K562 (cell line): ENCODE data around the gene ATP5F1D. TPM values are rescaled to one million over a fixed set of nuclear protein-coding genes. Genes with fewer than 3 reads are reported as not detected.
A peak's percentile ranks its signal among the peaks of the same experiment; 100 is the strongest.

Source experiments
- FOXM1 ChIP-seq, 2 experiments: fragments of 450-650 bp in 1 of 2; sonication (generic) in 1 of 2; formaldehyde crosslinking in 1 of 2; IDR thresholded peaks; 2 replicates each; pipeline versions ENCODE4 v1.6.1 to v1.9.0; 2017 to 2022; ENCODE audit warnings: low read depth in 2 of 2, mild to moderate bottlenecking in 2 of 2, missing genetic modification reagents in 1 of 2, moderate library complexity in 1 of 2
- HDAC8 ChIP-seq: fragments of 450-650 bp; IDR thresholded peaks from 2 replicates; pipeline ENCODE4 v1.6.1; 2016; ENCODE audit warnings: mild to moderate bottlenecking, missing genetic modification characterization, moderate library complexity, missing compliant biosample characterization
- LEF1 ChIP-seq: fragments of 450-650 bp; IDR thresholded peaks from 2 replicates; pipeline ENCODE4 v1.6.1; 2016; ENCODE audit warnings: mild to moderate bottlenecking
- NFE2L1 ChIP-seq: fragments of 450-650 bp; IDR thresholded peaks from 2 replicates; pipeline ENCODE4 v1.6.1; 2016; ENCODE audit warnings: missing genetic modification characterization, low read depth, mild to moderate bottlenecking, missing compliant biosample characterization, moderate library complexity, borderline replicate concordance
- PHF20 ChIP-seq: fragments of 450-650 bp; IDR thresholded peaks from 2 replicates; pipeline ENCODE4 v1.6.1; 2018; ENCODE audit not compliant: partially characterized antibody
- POLR3A ChIP-seq: IDR thresholded peaks from 2 replicates; pipeline ENCODE4 v1.6.1; 2011; ENCODE audit warnings: borderline replicate concordance, mild to moderate bottlenecking, moderate library complexity; ENCODE audit not compliant: insufficient read length, insufficient read depth; ENCODE audit errors: extremely low read depth
- SMARCA5 ChIP-seq: fragments of 450-650 bp; IDR thresholded peaks from 2 replicates; pipeline ENCODE4 v1.6.1; 2016
- SRF ChIP-seq, 2 experiments: fragments of 250-450, 450-650 bp in 1 of 2; sonication (Bioruptor Pico) in 1 of 2; sonication (generic) in 1 of 2; formaldehyde crosslinking; IDR thresholded peaks; 2 replicates each; pipeline versions ENCODE4 v1.5.0 to v1.5.1; 2020 to 2022; ENCODE audit warnings: mild to moderate bottlenecking in 1 of 2, missing genetic modification reagents in 1 of 2
- SRSF9 ChIP-seq: fragments of 200-400 bp; formaldehyde crosslinking; IDR thresholded peaks from 2 replicates; pipeline ENCODE4 v1.6.1; 2017; ENCODE audit warnings: low read depth, low read length, borderline replicate concordance
- SUPT5H ChIP-seq: fragments of 450-650 bp; IDR thresholded peaks from 2 replicates; pipeline ENCODE4 v1.6.1; 2016
- TEAD1 ChIP-seq, 2 experiments: fragments of 450-650 bp in 1 of 2; sonication (generic) in 1 of 2; formaldehyde crosslinking; IDR thresholded peaks; 2 replicates each; pipeline versions ENCODE4 v1.4.0 to v1.8.0; 2020 to 2022; ENCODE audit warnings: mild to moderate bottlenecking in 2 of 2, missing genetic modification reagents in 1 of 2
- UBTF ChIP-seq, 2 experiments: IDR thresholded peaks; 2 replicates each; pipeline ENCODE4 v1.6.1; 2012; ENCODE audit warnings: improper control_type of control experiment in 2 of 2, low read depth in 2 of 2, low read length in 2 of 2, borderline replicate concordance in 1 of 2
- XRCC4 ChIP-seq: IDR thresholded peaks from one replicate; pipeline ENCODE4 v1.6.1; 2011; ENCODE audit not compliant: insufficient read depth, insufficient read length; ENCODE audit errors: extremely low read depth
- ZFP30 ChIP-seq: fragments of 250-450 bp; sonication (Bioruptor Pico); IDR thresholded peaks from 2 replicates; pipeline ENCODE4 v1.8.0; 2022; ENCODE audit warnings: moderate library complexity, mild to moderate bottlenecking, inconsistent platforms, borderline replicate concordance
- ZNF23 ChIP-seq: fragments of 250-450 bp; sonication (Bioruptor Pico); IDR thresholded peaks from 2 replicates; pipeline ENCODE4 v1.4.0; 2020; ENCODE audit warnings: mild to moderate bottlenecking
- ZNF507 ChIP-seq: conservative IDR thresholded peaks from 2 replicates; pipeline ENCODE4 v1.6.1; 2017; ENCODE audit warnings: missing genetic modification characterization, missing compliant biosample characterization
- ZNF609 ChIP-seq: sonication (generic); formaldehyde crosslinking; IDR thresholded peaks from 2 replicates; pipeline ENCODE4 v1.8.1; 2023; ENCODE audit warnings: missing genetic modification reagents, mild to moderate bottlenecking, borderline replicate concordance
- polyA plus RNA-seq, 8 experiments: library from polyadenylated mRNA; depleted of rRNA in 4 of 8; stranded (reverse) in 5 of 8; unstranded in 3 of 8; fragments of >200 nt; fragmentation: Nextera tagmentation in 2 of 8; fragmentation: Illumina TruSeq in 1 of 8; extraction: Ambion mirVana in 2 of 8; extraction: Trizol in 1 of 8; gene quantifications; 2 replicates each; pipeline versions ENCODE4 v1.2.1 to v1.2.3, GENCODE V29; 2011 to 2014; ENCODE audit warnings: inconsistent platforms in 1 of 8, missing spikeins in 1 of 8
- total RNA-seq, 7 experiments: library from RNA; depleted of rRNA in 6 of 7; stranded (reverse); fragments of >200 nt in 6 of 7; fragmentation: Illumina TruSeq in 2 of 7; extraction: Trizol in 2 of 7; gene quantifications; 2 replicates each; pipeline versions ENCODE4 v1.2.1 to v1.2.3, GENCODE V29; 2011 to 2021; ENCODE audit warnings: low replicate concordance in 1 of 7
- TF ChIP-seq, protein P1 (sequence below): fragments of 450-650 bp; formaldehyde crosslinking; conservative IDR thresholded peaks from 2 replicates; pipeline ENCODE4 v1.4.0; 2022; ENCODE audit warnings: mild to moderate bottlenecking, missing genetic modification characterization

ATP5F1D gene
- total and polyA plus RNA-seq, 9 of the 15 experiments (the other 6 are each of a cell fraction or from before 2014, with no cell fraction given), result 3.9 to 409 (median 36.8) TPM

GRCh38 chr19:1251330-1252220 lies 10.0 kb downstream of the ATP5F1D start (continued):
- TF ChIP-seq FOXM1 (IDR thresholded peaks at IDR 0.05; ENCODE audit: low read depth) (no peak), FOXM1 (CRISPR knock-in tag; IDR thresholded peaks at IDR 0.05; ENCODE audit: low read depth) (no peak), SRF (CRISPR knock-in tag; IDR thresholded peaks at IDR 0.05) (no peak), TEAD1 (CRISPR knock-in tag; IDR thresholded peaks at IDR 0.05) (no peak), ZNF507 (no peak), SRSF9 (no peak), PHF20 (no peak), ZNF609 (CRISPR knock-in tag) (no peak), LEF1 (no peak), UBTF (IDR thresholded peaks at IDR 0.05; ENCODE audit: borderline replicate concordance in 1 of 2, low read depth in 2 of 2, low read length in 2 of 2) (peak in 1 of 2 experiments; percentile 91; a peak in 2 of 4 replicates), SMARCA5 (no peak), HDAC8 (tag) (no peak), XRCC4 (no peak), ZNF23 (CRISPR knock-in tag) (no peak), ZFP30 (no peak), POLR3A (no peak), NFE2L1 (no peak), SUPT5H (0 out of 2 replicates have a peak, but pooled peaks have one; percentile 24)
- TF ChIP-seq, protein P1, sequence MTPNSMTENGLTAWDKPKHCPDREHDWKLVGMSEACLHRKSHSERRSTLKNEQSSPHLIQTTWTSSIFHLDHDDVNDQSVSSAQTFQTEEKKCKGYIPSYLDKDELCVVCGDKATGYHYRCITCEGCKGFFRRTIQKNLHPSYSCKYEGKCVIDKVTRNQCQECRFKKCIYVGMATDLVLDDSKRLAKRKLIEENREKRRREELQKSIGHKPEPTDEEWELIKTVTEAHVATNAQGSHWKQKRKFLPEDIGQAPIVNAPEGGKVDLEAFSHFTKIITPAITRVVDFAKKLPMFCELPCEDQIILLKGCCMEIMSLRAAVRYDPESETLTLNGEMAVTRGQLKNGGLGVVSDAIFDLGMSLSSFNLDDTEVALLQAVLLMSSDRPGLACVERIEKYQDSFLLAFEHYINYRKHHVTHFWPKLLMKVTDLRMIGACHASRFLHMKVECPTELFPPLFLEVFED (CRISPR knock-in tag), result no peak
